ENCODE data around the gene CCDC71L.

The CCDC71L gene

GRCh38 chr7:106620676-106621075, 40.3 kb downstream of the CCDC71L start:
- H3K27ac ChIP-seq = no peak overlapping the region
- no peak for TF ChIP-seq CTCF (IDR thresholded peaks at IDR 0.05)
- TF ChIP-seq ZFX (IDR thresholded peaks at IDR 0.05; ENCODE audit: borderline replicate concordance) = no peak

GRCh38 chr7:106620034-106620433, 40.9 kb downstream of the CCDC71L start:
- H3K27ac ChIP-seq = no peak overlapping the region
- TF ChIP-seq ZFX (IDR thresholded peaks at IDR 0.05; ENCODE audit: borderline replicate concordance) (no peak), CTCF (IDR thresholded peaks at IDR 0.05) (no peak)

GRCh38 chr7:106619213-106619612, 41.7 kb downstream of the CCDC71L start:
- no peak overlapping the region for H3K27ac ChIP-seq

GRCh38 chr7:106618480-106618879, 42.5 kb downstream of the CCDC71L start:
- H3K27ac ChIP-seq = no peak overlapping the region
- TF ChIP-seq ZFX (IDR thresholded peaks at IDR 0.05; ENCODE audit: borderline replicate concordance) (no peak), CTCF (IDR thresholded peaks at IDR 0.05) (no peak)

More at GRCh38 chr7:106619213-106619612, 41.7 kb downstream of the CCDC71L start:
- TF ChIP-seq ZFX (IDR thresholded peaks at IDR 0.05; ENCODE audit: borderline replicate concordance) (no peak), CTCF (IDR thresholded peaks at IDR 0.05) (no peak)

- TF ChIP-seq ZFX (IDR thresholded peaks at IDR 0.05; ENCODE audit: borderline replicate concordance) = no peak
- no peak for TF ChIP-seq CTCF (IDR thresholded peaks at IDR 0.05)
- no peak overlapping the region for H3K27ac ChIP-seq
These were observed 43.1 kb downstream of the CCDC71L start for GRCh38 chr7:106617860-106618259.

- TF ChIP-seq CTCF (IDR thresholded peaks at IDR 0.05) (no peak), ZFX (IDR thresholded peaks at IDR 0.05; ENCODE audit: borderline replicate concordance) (no peak)
These were observed 44.3 kb downstream of the CCDC71L start for GRCh38 chr7:106616708-106617051.

GRCh38 chr7:106615808-106616707, 44.9 kb downstream of the CCDC71L start:
- TF ChIP-seq CTCF (IDR thresholded peaks at IDR 0.05) = no peak
- no peak for TF ChIP-seq ZFX (IDR thresholded peaks at IDR 0.05; ENCODE audit: borderline replicate concordance)
- H3K27ac ChIP-seq = no peak overlapping the region

More at GRCh38 chr7:106616708-106617051, 44.3 kb downstream of the CCDC71L start:
- H3K27ac ChIP-seq = no peak overlapping the region

Data from 22Rv1 (cell line).